HG03354 (cell line): ENCODE data around the gene MORN2.
"Not testable (repeated sequence)": the region's sequence is repeated elsewhere in the genome, so short reads cannot be mapped to it uniquely, and the experiment has no call there.

ENCODE experiments used
- ATAC-seq: cut with Tn5 transposase; IDR thresholded peaks from one replicate; pipeline ENCODE4 v1.9.1; 2021; ENCODE audit warnings: mild to moderate bottlenecking; ENCODE audit not compliant: unreplicated experiment, poor library complexity, severe bottlenecking

MORN2 gene

DNA sequence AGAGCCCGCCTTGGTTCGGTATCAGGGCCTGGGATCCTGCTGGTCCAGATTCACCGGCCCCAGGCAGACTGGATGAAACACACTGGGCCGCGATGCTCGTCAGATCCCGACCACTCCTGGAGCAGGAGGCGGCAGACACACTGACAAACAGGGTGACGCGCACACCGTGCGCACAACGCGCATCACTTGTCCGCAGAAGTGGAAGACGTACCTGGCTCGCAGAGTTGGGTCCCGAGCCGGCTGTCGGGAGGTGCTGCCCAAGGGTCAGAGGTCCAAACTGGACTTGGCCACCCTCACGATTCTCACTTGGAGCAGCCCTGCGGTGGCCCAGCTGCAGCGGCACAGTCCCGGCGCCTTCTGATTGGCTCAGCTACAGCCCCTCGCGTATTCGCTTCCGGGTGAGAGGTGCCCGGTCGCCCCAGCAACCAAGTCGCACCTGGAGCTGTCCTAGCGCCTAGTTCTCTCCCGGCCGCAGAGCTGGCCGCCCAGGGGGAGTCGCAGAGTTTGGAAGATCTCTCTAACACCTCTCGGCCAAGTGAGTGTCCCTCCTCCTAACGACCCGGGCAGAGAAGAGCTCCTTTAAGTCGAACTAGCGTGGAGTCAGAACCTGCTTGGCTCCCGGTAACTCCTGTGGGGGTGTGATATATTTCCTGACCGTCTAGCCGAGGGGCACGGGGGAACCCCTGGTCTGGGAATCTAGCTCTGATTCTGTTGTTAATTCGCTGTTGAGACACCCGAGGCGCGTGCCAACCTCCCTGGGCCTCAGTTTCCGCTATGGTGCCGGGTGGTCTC is at the start of gene MORN2, which contains the start of gene DHX57:
MORN2 (plus strand) TSS at position 401 of the 792 bp plus-strand sequence.
DHX57 (minus strand) TSS at position 359 of the 792 bp plus-strand sequence. CDS start 7,529 bp downstream, outside the sequence.
- ATAC-seq = peak; percentile 100

DNA sequence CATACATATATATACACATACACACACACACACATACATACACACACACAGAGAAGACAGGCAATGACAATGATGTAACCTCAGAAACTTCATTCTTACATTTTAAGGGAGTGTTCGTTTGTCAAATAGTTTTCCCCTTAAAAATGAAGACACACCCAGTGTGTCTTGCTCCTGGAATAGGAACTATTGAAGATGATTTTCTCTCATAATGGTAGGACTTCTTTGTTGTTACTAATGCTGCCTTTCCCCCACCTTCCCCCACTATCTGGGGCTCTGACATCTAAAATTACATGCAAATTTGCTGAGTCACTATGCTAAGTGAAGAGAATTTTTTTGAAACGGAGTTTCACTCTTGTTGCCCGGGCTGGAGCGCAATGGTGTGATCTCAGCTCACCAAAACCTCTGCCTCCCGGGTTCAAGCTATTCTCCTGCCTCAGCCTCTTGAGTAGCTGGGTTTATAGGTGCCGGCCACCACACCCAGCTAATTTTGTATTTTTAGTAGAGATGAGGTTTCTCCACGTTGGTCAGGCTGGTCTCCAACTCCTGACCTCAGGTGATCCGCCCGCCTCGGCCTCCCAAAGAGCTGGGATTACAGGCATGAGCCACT is 48.1 kb upstream of the MORN2 start:
- ATAC-seq = not testable (repeated sequence)

DNA sequence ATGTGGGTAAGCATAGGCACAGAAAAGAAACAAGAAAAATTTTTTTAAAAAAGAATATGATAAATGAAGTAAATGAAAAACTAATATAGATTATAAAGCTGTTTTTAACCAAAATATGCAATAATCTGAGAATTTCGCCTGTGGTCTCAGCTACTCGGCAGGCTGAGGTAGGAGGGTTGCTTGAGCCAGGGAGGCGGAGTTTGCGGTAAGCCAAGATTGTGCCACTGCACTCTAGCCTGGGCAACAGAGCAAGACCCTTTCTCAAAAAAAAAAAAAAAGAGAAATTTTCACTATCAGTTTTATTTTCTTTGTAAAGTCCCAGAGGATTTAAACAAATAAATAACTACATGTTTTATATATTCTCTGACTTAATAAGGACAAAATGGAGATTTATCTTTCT is 47.3 kb upstream of the MORN2 start:
- no peak for ATAC-seq

DNA sequence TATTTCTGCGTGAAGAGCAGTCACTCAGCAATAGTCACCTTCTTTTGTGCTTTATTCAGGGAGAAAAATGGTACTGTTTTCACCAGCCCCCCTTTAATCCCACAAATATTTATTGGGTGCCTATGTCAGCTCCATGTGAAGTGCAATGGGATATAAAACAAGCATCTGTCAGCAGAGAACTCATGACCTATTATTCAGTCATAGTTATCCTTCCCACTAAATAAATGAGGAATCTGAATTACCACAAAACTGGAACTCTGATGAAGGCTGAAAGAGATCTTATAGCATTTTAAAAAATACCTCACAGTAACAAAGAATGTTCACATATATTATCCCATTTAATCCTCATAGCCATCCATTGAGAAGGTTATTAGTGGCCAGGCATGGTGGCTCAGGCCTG is 45.8 kb upstream of the MORN2 start:
- no peak for ATAC-seq

DNA sequence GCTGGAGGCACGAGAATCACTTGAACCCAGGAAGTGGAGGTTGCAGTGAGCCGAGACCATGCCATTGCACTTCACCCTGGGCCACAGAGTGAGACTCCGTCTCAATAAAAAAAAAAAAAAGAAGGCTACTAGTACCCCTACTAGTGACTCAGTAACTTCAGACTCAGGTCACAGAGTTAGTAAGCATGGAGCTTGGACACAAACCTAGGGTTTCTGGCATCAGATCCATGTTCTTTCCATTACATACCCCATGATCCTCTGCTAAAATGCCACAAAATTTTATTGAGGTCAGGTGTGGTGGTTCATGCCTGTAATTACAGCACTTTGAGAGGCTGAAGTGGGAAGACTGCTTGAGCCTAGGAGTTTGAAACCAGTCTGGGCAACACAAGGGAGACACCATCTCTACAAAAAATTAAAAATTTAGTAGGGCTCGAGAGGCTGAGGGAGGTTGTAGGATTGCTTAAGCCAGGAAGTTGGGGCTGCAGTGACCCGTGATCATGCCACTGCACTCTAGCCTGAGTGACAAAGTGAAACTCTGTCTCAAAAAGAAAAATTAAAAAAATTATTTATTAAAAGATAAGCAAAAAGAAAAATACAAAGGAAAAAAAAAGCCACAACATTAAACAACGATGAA is 45.1 kb upstream of the MORN2 start:
- ATAC-seq = no peak

DNA sequence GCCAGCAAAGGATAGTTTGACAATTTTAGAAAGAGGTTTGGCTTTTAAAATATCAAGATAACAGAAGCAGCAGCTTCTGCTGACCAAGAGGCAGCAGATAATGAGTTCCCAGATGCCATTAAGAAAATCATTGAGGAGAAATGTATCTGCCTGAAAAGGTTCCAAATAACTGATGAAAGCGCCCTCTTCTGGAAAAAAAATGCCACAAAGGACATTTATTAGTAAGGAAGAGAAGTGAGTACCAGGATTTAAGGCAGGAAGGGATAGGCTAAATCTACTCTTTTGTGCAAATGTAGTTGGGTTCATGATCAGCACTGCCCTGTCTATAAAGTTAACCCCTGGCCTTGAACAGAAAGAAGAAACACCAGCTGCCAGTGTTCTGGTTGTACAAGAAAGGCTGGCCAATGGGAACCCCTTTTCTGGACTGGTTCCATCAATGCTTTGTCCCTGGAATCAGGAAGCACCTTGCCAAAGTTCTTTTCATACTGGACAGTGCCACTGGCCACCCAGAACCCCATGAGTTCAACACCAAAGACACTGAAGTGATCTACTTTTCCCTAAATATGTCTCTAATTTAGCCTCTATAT is 40.7 kb upstream of the MORN2 start:
- ATAC-seq = no peak

DNA sequence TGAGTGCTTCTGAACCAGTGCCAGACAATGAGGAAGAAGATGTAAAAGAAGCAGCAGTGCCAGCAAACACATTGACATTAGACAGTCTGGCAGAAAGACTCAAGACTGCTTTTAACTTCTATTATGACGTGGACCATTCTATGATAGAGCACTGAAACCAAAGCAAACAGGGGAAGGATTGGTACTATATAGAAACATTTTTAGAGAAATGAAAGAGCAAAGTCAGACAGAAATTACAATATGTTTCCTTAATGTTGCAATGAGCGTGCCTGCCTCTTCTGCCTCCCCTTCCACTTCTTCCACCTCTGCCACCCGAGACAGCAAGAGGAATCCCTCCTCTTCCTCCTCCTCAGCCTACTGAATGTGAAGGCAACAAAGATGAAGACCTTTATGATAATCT is 39.8 kb upstream of the MORN2 start:
- peak; percentile 89 for ATAC-seq

DNA sequence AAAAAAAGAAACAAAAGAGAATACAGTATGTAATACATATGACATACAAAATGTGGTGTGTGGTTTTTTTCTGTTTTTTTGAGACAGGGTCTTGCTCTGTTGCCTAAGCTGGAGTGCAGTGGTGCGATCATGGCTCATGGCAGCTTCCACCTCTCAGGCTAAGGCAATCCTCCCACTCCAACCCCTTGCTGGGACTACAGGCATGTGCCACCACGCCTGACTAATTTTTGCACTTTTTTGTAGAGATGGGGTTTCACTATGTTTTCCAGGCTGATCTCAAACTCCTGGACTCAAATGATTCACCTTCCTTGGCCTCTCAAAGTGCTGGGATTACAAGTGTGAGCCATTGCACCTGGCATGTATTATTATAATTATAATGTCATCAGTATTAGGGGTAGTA is 39.0 kb upstream of the MORN2 start:
- peak; percentile 27 for ATAC-seq

DNA sequence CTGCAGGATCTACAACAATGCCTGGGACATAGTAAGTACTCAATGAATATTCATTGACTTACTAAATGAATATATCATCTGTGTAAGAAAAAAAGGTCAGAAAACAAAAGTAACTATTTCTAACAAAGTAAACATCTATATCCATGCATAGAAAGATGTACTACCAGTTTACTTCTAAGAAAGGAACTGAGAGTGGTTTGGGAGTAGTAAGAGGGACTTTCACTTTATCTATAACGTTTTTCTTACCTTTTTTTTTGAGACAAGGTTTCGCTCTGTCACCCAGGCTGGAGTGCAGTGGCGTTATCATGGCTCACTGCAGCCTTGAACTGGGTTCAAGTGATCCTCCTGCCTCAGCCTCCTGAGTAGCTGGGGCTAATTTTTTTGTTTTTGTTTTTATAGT is 25.7 kb upstream of the MORN2 start:
- ATAC-seq = peak; percentile 78

DNA sequence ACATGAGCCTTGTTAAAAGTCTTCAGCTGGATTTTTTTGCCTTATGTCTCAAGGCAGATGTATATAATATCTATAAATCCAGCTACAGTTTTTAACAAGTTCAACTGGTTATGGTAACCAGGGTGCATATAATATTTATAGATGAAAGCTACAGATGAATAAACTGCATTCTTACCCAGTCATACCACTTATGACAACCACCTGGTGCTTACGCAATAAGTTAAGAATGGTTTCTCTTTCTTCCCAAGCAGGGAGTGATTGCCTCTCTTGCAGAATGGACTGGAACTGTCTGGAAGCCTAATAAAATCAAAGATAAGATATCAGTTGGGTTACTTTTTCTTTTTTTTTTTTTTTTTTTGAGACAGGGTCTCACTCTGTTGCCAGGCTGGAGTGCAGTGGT is 19.6 kb upstream of the MORN2 start:
- ATAC-seq = no peak

DNA sequence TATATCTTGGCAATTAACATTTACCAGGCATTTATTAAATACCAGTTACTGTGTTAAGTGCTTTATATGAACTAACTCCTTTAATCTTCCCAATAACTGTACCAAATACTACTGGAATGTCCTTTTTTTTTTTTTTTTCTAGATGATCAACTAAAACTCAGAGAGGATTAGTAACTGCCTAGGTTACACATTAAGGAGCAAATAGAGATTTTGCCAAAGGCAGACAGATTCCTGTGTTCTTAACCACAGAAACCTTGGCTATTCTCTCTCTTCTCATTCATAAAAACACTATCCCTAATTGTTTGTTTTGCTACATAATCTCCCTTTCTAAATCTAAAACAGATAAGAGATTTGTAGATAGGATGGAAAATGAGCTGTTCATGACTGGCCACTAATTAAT is 13.3 kb upstream of the MORN2 start:
- no peak for ATAC-seq

DNA sequence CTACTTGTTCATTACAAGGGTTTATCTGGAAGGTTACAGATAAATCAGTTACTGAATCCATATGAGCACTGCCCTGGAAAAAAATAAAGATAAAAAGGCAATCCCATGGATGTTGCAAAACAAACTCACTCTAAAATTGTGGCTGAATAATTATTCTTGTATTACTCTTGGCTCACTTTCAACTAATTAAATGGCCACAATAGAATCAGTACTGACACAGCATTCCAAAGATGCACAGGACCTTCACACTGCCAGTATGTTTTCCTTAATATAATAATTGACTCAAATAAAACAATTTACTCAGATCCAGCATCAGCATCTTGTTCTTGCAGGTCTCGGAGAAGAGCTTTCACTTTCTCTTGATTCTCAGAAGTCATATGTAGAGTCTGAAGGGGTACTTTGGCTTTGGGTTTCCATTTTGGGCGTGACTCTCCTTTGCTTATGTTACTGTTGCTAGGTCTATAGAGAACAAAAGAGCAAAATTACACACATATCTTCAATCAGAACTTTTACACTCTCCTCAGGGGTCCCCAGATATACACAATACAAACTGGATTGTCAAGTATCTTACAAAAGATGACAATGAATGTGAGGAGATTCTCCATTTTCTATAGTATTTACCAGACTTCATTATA is 12.6 kb upstream of the MORN2 start:
- no peak for ATAC-seq

DNA sequence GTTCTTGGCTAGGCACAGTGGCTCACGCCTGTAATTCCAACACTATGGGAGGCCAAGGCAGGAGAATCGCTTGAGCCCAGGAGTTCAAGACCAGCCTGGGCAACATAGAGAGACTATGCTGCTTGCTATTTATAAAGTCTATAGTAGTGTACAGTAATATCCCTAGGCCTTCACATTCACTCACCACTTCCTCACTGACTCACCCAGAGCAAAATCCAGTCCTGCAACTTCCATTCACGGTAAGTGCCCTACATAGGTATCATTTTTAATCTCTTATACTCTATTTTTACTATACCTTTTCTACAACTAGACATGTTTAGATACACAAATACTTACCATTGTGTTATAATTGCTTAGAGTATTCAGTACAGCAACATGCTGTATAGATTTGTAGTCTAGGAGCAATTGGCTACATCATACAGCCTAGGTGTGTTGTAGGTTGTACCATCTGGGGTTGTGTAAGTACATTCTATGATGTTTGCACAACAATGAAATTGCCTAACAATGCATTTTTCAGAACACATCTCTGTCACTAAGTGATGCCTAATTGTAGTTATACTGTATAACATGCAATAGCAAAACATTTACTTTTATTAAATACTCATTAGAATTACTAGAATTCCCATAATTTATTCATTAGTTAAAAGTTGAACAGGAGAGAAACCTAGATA is 8.9 kb upstream of the MORN2 start:
- no peak for ATAC-seq

DNA sequence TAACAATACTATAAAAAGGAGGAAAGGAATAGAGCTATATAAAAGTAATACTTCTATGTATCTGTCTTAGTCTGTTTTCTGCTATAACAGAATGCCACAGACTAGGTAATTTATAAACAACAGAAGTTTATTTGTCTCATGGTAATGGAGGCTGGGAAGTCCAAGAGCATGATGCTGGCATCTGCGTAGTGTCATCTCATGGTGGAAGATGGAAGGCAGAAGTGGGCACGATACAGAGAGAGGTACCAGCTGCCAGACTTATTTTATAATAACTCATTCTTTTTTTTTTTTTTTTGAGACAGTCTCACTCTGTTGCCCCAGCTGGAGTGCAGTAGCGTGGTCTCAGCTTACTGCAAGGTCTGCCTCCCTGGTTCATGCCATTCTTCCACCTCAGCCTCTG is 4.3 kb upstream of the MORN2 start:
- ATAC-seq = no peak

DNA sequence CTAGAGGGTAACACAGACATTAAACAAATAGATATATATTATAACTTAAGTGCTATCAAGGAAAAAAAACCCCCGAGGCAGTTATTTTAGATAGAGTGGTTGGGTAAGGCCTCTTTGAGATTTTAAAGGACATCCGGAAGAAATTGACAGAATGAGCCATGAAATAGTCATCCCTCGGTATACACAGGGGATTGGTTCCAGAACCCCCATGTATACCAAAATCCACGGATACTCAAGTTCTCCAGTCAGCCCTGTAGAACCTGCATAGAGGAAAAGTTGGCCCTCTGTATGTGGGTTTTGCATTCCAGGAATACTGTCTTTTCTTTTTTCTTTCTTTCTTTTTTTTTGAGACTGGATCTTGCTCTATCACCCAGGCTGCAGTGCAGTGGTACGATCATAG is 2.0 kb upstream of the MORN2 start:
- ATAC-seq = no peak

DNA sequence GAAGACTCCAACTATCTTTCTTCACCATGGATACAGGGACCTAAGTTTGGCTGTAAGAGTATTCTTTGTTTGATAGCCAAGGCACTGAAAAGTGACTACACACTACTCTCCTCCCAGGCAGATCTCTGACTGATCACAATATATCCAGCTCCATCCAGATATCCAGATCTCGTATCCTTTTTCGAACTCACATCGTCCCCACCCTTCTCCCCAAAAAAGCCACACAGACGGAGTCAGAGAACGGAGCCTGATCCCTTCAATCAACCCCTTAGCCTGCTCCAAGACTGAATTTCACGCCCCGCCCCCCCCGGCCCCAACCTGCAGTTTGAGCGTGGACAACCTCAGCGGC is 575 bp upstream of the MORN2 start:
- ATAC-seq = no peak

DNA sequence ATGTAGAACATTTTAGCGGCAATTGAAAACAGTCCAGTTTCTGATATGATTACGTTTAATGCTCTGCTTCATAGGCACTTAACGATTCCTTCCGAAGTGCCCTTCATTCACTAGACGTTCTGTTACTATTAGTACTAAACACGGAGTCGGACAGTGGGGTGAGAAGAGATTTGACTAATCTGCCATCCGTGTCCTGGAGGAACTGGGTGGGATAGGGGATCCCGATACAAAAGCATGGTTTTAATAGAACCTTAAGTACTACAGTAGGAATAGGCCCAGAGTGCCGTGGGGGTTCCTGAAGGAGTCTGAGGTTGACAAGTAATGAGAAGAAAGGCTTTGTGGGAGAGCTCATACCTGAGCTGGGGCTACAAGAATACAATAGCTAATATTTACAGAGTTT is 631 bp downstream of the MORN2 start:
- no peak for ATAC-seq

DNA sequence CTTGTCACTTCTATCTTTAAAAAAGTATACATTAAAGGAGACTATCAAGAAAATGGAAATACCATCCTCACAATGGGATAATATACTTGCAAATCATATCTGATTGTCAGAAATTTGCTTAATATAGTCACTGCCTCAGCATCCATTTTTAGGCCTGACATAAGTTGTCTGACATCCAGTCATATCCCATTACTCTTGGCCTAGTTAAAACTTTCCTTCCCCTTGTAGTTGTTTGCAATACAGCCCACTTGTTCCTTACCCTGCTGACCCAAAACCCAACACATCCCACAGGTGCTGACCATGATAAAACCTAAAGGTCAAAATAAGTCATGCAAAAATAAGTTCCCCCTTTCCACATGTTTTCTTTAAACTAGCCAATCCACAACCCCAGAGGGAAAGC is 10.3 kb downstream of the MORN2 start:
- no peak for ATAC-seq

DNA sequence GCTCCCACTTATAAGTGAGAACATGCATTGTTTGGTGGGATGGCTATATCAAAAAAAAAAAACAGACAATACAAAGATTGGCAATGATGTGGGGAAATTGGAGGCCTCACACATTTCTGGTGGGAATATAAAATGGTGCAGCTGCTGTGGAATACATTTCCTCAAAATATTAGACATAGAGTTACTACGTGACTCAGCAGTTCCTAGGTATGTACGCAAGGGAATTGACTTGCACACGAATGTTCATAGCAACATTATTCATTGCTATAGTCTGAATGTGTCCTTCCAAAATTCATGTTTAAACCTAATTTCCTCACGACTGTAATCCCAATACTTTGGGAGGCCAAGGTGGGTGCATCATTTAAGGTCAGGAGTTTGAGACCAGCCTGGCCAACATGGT is 11.6 kb downstream of the MORN2 start:
- ATAC-seq = no peak
